HEK293 (cell line): Measurements from ENCODE around the gene SH3RF3.

ENCODE experiments used
- CTCF ChIP-seq: fragments of 450-650 bp; formaldehyde crosslinking; IDR thresholded peaks from 2 replicates; pipeline ENCODE4 v1.5.1; 2016; ENCODE audit warnings: missing biosample characterization, missing genetic modification characterization
- ZBTB48 ChIP-seq: fragments of 450-650 bp; formaldehyde crosslinking; IDR thresholded peaks from 2 replicates; pipeline ENCODE4 v1.5.1; 2016; ENCODE audit warnings: missing biosample characterization, missing genetic modification characterization

DNA sequence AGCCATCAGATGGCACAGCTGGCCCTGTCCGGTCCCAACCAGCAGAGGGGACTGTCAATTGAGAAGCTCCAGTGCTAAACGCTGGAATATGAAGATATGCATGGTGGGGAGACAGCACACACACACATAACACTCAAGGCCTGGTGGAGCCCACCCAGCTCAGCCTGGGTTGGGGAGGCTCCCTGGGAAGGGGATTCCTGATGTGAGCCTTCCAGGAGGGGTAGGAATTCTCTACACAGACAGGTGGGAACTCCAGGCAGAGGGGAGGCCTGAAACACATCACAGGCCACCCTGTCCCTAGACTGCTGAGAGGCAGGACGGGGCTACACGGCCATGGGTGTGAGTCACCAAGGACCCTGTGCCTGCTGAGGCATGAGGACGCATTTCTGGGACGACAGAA, 49.4 kb upstream of the SH3RF3 start:
- TF ChIP-seq CTCF (tag by site-specific recombination), result no peak
- no peak for TF ChIP-seq ZBTB48 (tag by site-specific recombination)
